CD4-positive, alpha-beta T cell (primary cell): ENCODE data around the gene ZNF808. TPM values are rescaled to one million over a fixed set of nuclear protein-coding genes. Genes with fewer than 3 reads are reported as not detected.
A peak's percentile ranks its signal among the peaks of the same experiment; 100 is the strongest.

Source experiments
- ATAC-seq: fragments of 200-7000 bp; cut with Tn5 transposase; one replicate; pipeline ENCODE4 v1.10.0; 2022; ENCODE audit warnings: mild to moderate bottlenecking; ENCODE audit not compliant: poor library complexity
- CTCF ChIA-PET: fragments of 350-600 bp; sonication (Branson Sonifier 250); formaldehyde crosslinking; loops from one replicate; lab custom pipeline; 2021; ENCODE audit warnings: antibody characterized with exemption, inconsistent platforms; lab: Charles Lee
- POLR2A ChIA-PET: fragments of 350-600 bp; sonication (Branson Sonifier 250); formaldehyde crosslinking; loops from one replicate; lab custom pipeline; 2021; ENCODE audit warnings: antibody characterized with exemption, inconsistent platforms; lab: Charles Lee
- DNase-seq, 14 experiments: peaks; one replicate each; pipeline ENCODE4 v3.0.0-alpha.2; 2013 to 2020; ENCODE audit warnings: mixed read lengths in 2 of 14
- H3K27ac ChIP-seq, 2 donors: one replicate each; pipeline versions ENCODE4 v1.5.1 to v1.7.0; 2013; ENCODE audit warnings: low read length in 2 of 2, low read depth in 1 of 2, mild to moderate bottlenecking in 1 of 2
- H3K27me3 ChIP-seq, 2 experiments: 1 replicate in 1 of 2; 2 replicates in 1 of 2; pipeline versions ENCODE4 v1.6.1 to v1.7.0; 2013; ENCODE audit warnings: low read length in 2 of 2, control low read depth in 1 of 2, mild to moderate bottlenecking in 1 of 2, moderate library complexity in 1 of 2; ENCODE audit not compliant: insufficient read depth in 2 of 2, control insufficient read depth in 1 of 2
- H3K36me3 ChIP-seq: one replicate; pipeline ENCODE4 v1.6.1; 2013; ENCODE audit warnings: low read length, control low read depth; ENCODE audit not compliant: insufficient read depth
- H3K4me1 ChIP-seq: one replicate; pipeline ENCODE4 v1.6.1; 2013; ENCODE audit warnings: low read length, control low read depth; ENCODE audit not compliant: insufficient read depth
- H3K4me3 ChIP-seq: one replicate; pipeline ENCODE4 v1.5.1; 2013; ENCODE audit warnings: mild to moderate bottlenecking, low read length, moderate library complexity
- H3K9me3 ChIP-seq, 2 experiments: 1 replicate in 1 of 2; 2 replicates in 1 of 2; pipeline versions ENCODE4 v1.6.1 to v1.7.0; 2013; ENCODE audit warnings: low read length in 2 of 2, mild to moderate bottlenecking in 2 of 2, control low read depth in 1 of 2, moderate library complexity in 1 of 2; ENCODE audit not compliant: control insufficient read depth in 1 of 2, insufficient read depth in 1 of 2
- H3K27ac Mint-ChIP-seq: one replicate; pipeline ENCODE4 v1.8.0; 2020; ENCODE audit warnings: mixed read lengths
- H3K27me3 Mint-ChIP-seq: one replicate; pipeline ENCODE4 v1.8.0; 2021; ENCODE audit warnings: mixed read lengths
- H3K36me3 Mint-ChIP-seq: one replicate; pipeline ENCODE4 v1.8.0; 2021; ENCODE audit warnings: low read depth, mixed read lengths
- H3K4me1 Mint-ChIP-seq: one replicate; pipeline ENCODE4 v1.8.0; 2021; ENCODE audit warnings: low read depth, mixed read lengths
- H3K4me3 Mint-ChIP-seq: one replicate; pipeline ENCODE4 v1.8.0; 2020; ENCODE audit warnings: mild to moderate bottlenecking, mixed read lengths
- H3K9me3 Mint-ChIP-seq: one replicate; pipeline ENCODE4 v1.8.0; 2020; ENCODE audit warnings: mixed read lengths
- intact Hi-C, 2 experiments: fragments of 100-400 bp; cut with DNase I in 1 of 2; cut with micrococcal nuclease in 1 of 2; formaldehyde crosslinking; loops; one replicate each; pipeline versions ENCODE4 v1.15.1 to v1.9.0; 2023 to 2025; cut with DNase I, micrococcal nuclease
- total RNA-seq, 174 experiments: library from RNA in 2 of 174; stranded (reverse) in 2 of 174; gene quantifications; one replicate each; pipeline ENCODE4 v1.2.3 and lab custom pipeline; 2021 to 2026
- TF ChIP-seq, protein P1 (sequence below): fragments of 200-600 bp; IDR thresholded peaks from one replicate; pipeline ENCODE4 v1.8.0; 2022; ENCODE audit warnings: antibody characterized with exemption, mild to moderate bottlenecking

The ZNF808 gene
- total RNA-seq, 2 experiments from 2014 or later = 13.4 to 15.3 TPM

DNA sequence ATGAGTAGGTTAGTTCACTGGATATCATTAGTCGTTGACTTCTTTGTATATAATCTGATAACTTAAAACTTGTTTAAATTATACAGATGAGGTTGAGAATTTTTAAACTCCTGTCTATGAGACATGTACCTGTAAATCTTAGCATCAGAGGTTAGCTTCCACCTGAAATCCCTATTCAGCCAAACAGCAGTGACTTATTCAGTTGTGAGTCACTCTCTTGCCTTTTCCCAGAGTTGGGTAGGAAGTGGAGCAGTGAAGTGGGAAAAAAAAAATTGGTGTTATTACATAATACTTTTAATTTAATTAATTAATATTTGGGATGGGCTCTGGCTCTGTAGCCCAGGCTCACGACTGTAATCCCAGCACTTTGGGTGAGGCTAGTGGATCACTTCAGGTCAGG, 75.5 kb downstream of the ZNF808 start:
- ATAC-seq (no peak), DNase-seq (no peak)
- H3K9me3 ChIP-seq = peaks cover 26 to 39% of the 10 kb centered on the region in 2 experiments
- Mint-ChIP-seq H3K36me3 (peaks cover 59% of the 10 kb centered on the region), H3K4me1 (peaks cover 48% of the 10 kb centered on the region), H3K27ac (peak overlapping the region; percentile 86), H3K9me3 (peaks cover 7% of the 10 kb centered on the region), H3K27me3 (no peaks in the 10 kb centered on the region), H3K4me3 (peak overlapping the region; percentile 54)
- H3K27me3 ChIP-seq = no peaks in the 10 kb centered on the region
- TF ChIP-seq, protein P1, sequence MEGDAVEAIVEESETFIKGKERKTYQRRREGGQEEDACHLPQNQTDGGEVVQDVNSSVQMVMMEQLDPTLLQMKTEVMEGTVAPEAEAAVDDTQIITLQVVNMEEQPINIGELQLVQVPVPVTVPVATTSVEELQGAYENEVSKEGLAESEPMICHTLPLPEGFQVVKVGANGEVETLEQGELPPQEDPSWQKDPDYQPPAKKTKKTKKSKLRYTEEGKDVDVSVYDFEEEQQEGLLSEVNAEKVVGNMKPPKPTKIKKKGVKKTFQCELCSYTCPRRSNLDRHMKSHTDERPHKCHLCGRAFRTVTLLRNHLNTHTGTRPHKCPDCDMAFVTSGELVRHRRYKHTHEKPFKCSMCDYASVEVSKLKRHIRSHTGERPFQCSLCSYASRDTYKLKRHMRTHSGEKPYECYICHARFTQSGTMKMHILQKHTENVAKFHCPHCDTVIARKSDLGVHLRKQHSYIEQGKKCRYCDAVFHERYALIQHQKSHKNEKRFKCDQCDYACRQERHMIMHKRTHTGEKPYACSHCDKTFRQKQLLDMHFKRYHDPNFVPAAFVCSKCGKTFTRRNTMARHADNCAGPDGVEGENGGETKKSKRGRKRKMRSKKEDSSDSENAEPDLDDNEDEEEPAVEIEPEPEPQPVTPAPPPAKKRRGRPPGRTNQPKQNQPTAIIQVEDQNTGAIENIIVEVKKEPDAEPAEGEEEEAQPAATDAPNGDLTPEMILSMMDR = no peak
- intact Hi-C loops = no loop called here
- ChIA-PET POLR2A (no interaction called here), CTCF (no interaction called here)
- H3K4me1 ChIP-seq = peaks cover 26% of the 10 kb centered on the region
- H3K36me3 ChIP-seq = peaks cover 7% of the 10 kb centered on the region
- H3K4me3 ChIP-seq = no peak overlapping the region
- H3K27ac ChIP-seq = no peak overlapping the region

DNA sequence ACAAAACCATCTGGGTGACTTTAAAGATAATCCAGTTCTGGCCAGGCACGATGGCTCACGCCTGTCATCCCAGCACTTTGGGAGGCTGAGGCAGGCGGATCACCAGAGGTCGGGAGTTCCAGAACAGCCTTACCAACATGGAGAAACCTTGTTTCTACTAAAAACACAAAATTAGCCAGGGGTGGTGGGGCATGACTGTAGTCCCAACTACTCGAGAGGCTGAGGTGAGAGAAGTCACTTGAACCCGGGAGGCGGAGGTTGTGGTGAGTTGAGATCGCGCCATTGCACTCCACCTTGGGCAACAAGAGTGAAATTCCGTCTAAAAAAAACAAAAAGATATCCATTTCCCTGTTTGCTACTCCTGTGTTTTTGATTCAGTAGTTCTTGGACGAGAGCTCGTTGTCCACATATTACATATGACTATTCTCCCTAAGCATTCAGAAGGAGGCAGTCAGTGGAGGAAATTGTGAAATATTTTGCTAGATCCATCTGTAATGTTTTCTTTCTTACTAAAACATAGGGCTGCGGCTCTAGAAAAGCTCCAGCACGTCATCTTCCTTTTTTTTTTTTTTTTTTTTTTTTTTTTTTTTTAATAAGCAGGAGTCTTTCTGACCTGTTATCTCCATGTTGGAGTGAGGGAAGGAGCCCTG, 76.2 kb downstream of the ZNF808 start:
- Histone ChIP-seq H3K36me3 (peaks cover 7% of the 10 kb centered on the region), H3K4me3 (no peak overlapping the region), H3K27ac (no peak overlapping the region), H3K4me1 (peaks cover 26% of the 10 kb centered on the region), H3K9me3 (peaks cover 30 to 31% of the 10 kb centered on the region in 2 experiments), H3K27me3 (no peaks in the 10 kb centered on the region)
- H3K4me3 Mint-ChIP-seq = peak overlapping the region; percentile 67
- DNase-seq (no peak), ATAC-seq (no peak)
- H3K27me3 Mint-ChIP-seq = no peaks in the 10 kb centered on the region
- intact Hi-C loops = no loop called here
- peaks cover 10% of the 10 kb centered on the region for H3K9me3 Mint-ChIP-seq
- H3K4me1 Mint-ChIP-seq = peaks cover 48% of the 10 kb centered on the region
- no peak overlapping the region for H3K27ac Mint-ChIP-seq
- peaks cover 63% of the 10 kb centered on the region for H3K36me3 Mint-ChIP-seq
- TF ChIP-seq, protein P1 = no peak
- ChIA-PET CTCF (interaction anchor here (0.5 kb wide), 1 partner anchor 14 kb away, joined by 3 read pairs; no protein-coding TSS in a partner anchor), POLR2A (no interaction called here)

Other genes starting within 250 kb of the ZNF808 start
- gene ZNF480, start 230.5 kb upstream of the ZNF808 start, total RNA-seq = 1 to 10 TPM; 4.8 to 5.3 TPM
- gene ZNF610, start 191.4 kb upstream of the ZNF808 start, total RNA-seq = under 1 TPM; 0.52 to 0.53 TPM
- 10 to 100 TPM; 27.6 to 33.8 TPM for gene ZNF880, start 157.7 kb upstream of the ZNF808 start, total RNA-seq
- gene ZNF528, start 129.8 kb upstream of the ZNF808 start, total RNA-seq = 10 to 100 TPM; 16.3 to 16.9 TPM
- not detected for gene ZNF534, start 98.5 kb upstream of the ZNF808 start, total RNA-seq
- gene ZNF578, start 74.1 kb upstream of the ZNF808 start, total RNA-seq = 1 to 10 TPM; 1.6 TPM
- 1 to 10 TPM; 7.9 to 8.2 TPM for gene ZNF701, start 42.6 kb downstream of the ZNF808 start, total RNA-seq
- 10 to 100 TPM; 58.7 to 60.2 TPM for gene ZNF83, start 110.7 kb downstream of the ZNF808 start, total RNA-seq
- 10 to 100 TPM; 14.6 to 15.5 TPM for gene ZNF611, start 207.4 kb downstream of the ZNF808 start, total RNA-seq